Measurements from ENCODE around the gene PIEZO1. TPM values are rescaled to one million over a fixed set of nuclear protein-coding genes. Genes with fewer than 3 reads are reported as not detected.

Gene PIEZO1
- total RNA-seq (2014; rRNA removed; shearing (Covaris generic)) (56.2 and 70.1 TPM in 2 replicates), polyA plus RNA-seq (2016; fragmentation: Nextera tagmentation; extraction: Ambion mirVana) (29.6 and 30.4 TPM in 2 replicates)
- long read RNA-seq, partial matches to known transcripts, result 2 of 3 reads
- long read RNA-seq, other reads (novel, unspliced or antisense), result 0 of 3 reads

GRCh38 chr16:88785106-88785924 is at the start of gene PIEZO1:
TSS of gene PIEZO1 (minus strand) at chr16:88785220. CDS start at chr16:88784964, 256 bp downstream.
- H3K9me2 ChIP-seq (ENCODE audit: insufficient read depth), result no peaks in the 10 kb centered on the region
- peaks cover 11% of the 10 kb centered on the region for H3F3A ChIP-seq (replicated peaks; ENCODE audit: low read depth)
- DNase-seq (ENCODE audit: low spot score) (peak; percentile 54), ATAC-seq (peak; percentile 16)
- no peak within 1 kb of the TSS for H3K27ac ChIP-seq (ENCODE audit: low read depth)
- H4K20me1 ChIP-seq (replicated peaks; ENCODE audit: insufficient read depth), result 0 out of 2 replicates have a peak, but pooled peaks cover 7% of the 10 kb centered on the region
- Mint-ChIP-seq H3K36me3 (ENCODE audit: low read depth) (no peaks in the 10 kb centered on the region), H3K4me1 (peaks cover 24% of the 10 kb centered on the region), H3K4me3 (peak within 1 kb of the TSS; percentile 77), H3K27me3 (ENCODE audit: insufficient read depth, low read depth, poor library complexity) (peaks cover 20% of the 10 kb centered on the region), H3K9me3 (no peaks in the 10 kb centered on the region), H3K27ac (no peak within 1 kb of the TSS)
- peaks cover 37% of the 10 kb centered on the region for H3K79me2 ChIP-seq (replicated peaks; ENCODE audit: insufficient read depth)
- TF ChIP-seq EZH2phosphoT487 (IDR thresholded peaks at IDR 0.05; ENCODE audit: unreplicated experiment), result no peak
- no peak for TF ChIP-seq NANOG (IDR thresholded peaks at IDR 0.05; ENCODE audit: borderline replicate concordance)
- no peak for TF ChIP-seq STAT1 (IDR thresholded peaks at IDR 0.05; ENCODE audit: unreplicated experiment)
- TF ChIP-seq, protein P1, sequence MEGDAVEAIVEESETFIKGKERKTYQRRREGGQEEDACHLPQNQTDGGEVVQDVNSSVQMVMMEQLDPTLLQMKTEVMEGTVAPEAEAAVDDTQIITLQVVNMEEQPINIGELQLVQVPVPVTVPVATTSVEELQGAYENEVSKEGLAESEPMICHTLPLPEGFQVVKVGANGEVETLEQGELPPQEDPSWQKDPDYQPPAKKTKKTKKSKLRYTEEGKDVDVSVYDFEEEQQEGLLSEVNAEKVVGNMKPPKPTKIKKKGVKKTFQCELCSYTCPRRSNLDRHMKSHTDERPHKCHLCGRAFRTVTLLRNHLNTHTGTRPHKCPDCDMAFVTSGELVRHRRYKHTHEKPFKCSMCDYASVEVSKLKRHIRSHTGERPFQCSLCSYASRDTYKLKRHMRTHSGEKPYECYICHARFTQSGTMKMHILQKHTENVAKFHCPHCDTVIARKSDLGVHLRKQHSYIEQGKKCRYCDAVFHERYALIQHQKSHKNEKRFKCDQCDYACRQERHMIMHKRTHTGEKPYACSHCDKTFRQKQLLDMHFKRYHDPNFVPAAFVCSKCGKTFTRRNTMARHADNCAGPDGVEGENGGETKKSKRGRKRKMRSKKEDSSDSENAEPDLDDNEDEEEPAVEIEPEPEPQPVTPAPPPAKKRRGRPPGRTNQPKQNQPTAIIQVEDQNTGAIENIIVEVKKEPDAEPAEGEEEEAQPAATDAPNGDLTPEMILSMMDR (conservative IDR thresholded peaks at IDR 0.05; ENCODE audit: low read depth in 2 of 2), result peak; percentile 45 to 78
- no peak for TF ChIP-seq ZNF331 (CRISPR knock-in tag; IDR thresholded peaks at IDR 0.05; ENCODE audit: low read depth)
- TF ChIP-seq, protein P2, sequence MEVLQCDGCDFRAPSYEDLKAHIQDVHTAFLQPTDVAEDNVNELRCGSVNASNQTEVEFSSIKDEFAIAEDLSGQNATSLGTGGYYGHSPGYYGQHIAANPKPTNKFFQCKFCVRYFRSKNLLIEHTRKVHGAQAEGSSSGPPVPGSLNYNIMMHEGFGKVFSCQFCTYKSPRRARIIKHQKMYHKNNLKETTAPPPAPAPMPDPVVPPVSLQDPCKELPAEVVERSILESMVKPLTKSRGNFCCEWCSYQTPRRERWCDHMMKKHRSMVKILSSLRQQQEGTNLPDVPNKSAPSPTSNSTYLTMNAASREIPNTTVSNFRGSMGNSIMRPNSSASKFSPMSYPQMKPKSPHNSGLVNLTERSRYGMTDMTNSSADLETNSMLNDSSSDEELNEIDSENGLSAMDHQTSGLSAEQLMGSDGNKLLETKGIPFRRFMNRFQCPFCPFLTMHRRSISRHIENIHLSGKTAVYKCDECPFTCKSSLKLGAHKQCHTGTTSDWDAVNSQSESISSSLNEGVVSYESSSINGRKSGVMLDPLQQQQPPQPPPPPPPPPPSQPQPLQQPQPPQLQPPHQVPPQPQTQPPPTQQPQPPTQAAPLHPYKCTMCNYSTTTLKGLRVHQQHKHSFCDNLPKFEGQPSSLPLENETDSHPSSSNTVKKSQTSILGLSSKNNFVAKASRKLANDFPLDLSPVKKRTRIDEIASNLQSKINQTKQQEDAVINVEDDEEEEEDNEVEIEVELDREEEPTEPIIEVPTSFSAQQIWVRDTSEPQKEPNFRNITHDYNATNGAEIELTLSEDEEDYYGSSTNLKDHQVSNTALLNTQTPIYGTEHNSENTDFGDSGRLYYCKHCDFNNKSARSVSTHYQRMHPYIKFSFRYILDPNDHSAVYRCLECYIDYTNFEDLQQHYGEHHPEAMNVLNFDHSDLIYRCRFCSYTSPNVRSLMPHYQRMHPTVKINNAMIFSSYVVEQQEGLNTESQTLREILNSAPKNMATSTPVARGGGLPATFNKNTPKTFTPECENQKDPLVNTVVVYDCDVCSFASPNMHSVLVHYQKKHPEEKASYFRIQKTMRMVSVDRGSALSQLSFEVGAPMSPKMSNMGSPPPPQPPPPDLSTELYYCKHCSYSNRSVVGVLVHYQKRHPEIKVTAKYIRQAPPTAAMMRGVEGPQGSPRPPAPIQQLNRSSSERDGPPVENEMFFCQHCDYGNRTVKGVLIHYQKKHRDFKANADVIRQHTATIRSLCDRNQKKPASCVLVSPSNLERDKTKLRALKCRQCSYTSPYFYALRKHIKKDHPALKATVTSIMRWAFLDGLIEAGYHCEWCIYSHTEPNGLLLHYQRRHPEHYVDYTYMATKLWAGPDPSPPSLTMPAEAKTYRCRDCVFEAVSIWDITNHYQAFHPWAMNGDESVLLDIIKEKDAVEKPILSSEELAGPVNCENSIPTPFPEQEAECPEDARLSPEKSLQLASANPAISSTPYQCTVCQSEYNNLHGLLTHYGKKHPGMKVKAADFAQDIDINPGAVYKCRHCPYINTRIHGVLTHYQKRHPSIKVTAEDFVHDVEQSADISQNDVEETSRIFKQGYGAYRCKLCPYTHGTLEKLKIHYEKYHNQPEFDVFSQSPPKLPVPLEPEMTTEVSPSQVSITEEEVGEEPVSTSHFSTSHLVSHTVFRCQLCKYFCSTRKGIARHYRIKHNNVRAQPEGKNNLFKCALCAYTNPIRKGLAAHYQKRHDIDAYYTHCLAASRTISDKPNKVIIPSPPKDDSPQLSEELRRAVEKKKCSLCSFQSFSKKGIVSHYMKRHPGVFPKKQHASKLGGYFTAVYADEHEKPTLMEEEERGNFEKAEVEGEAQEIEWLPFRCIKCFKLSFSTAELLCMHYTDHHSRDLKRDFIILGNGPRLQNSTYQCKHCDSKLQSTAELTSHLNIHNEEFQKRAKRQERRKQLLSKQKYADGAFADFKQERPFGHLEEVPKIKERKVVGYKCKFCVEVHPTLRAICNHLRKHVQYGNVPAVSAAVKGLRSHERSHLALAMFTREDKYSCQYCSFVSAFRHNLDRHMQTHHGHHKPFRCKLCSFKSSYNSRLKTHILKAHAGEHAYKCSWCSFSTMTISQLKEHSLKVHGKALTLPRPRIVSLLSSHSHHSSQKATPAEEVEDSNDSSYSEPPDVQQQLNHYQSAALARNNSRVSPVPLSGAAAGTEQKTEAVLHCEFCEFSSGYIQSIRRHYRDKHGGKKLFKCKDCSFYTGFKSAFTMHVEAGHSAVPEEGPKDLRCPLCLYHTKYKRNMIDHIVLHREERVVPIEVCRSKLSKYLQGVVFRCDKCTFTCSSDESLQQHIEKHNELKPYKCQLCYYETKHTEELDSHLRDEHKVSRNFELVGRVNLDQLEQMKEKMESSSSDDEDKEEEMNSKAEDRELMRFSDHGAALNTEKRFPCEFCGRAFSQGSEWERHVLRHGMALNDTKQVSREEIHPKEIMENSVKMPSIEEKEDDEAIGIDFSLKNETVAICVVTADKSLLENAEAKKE (CRISPR knock-in tag; IDR thresholded peaks at IDR 0.05), result no peak
- no peak for TF ChIP-seq EZH2 (IDR thresholded peaks at IDR 0.05; ENCODE audit: low read depth, unreplicated experiment)
- TF ChIP-seq POLR2AphosphoS5 (IDR thresholded peaks at IDR 0.05; ENCODE audit: low read depth), result no peak
- peak within 1 kb of the TSS; percentile 90 for H2AFZ ChIP-seq
- peaks cover 13% of the 10 kb centered on the region; the same call in 1 of the 2 replicates for H3K4me1 ChIP-seq (ENCODE audit: insufficient read depth)
- H3K4me2 ChIP-seq, result peak within 1 kb of the TSS; percentile 82
- H3K36me3 ChIP-seq (ENCODE audit: insufficient read depth), result no peaks in the 10 kb centered on the region
- H3K4me3 ChIP-seq, result peak within 1 kb of the TSS; percentile 65
- peaks cover 4% of the 10 kb centered on the region; the same call in 1 of the 2 replicates for H3K27me3 ChIP-seq (ENCODE audit: insufficient read depth)

All from GM23338 (cell line).